ES-I3 (cell line): Measurements from ENCODE around the gene ACAD8.

ENCODE experiments used
- H3K36me3 ChIP-seq: 2 replicates; pipeline ENCODE4 v1.6.1; 2013; ENCODE audit warnings: mild to moderate bottlenecking, low read length, control low read depth, moderate library complexity; ENCODE audit not compliant: insufficient read depth
- H3K4me1 ChIP-seq: 2 replicates; pipeline ENCODE4 v1.6.1; 2013; ENCODE audit warnings: mild to moderate bottlenecking, control low read depth, low read length; ENCODE audit not compliant: insufficient read depth
- H3K9ac ChIP-seq: 2 replicates; pipeline ENCODE4 v1.6.1; 2013; ENCODE audit warnings: low read depth, mild to moderate bottlenecking, low read length, moderate library complexity
- H3K9me3 ChIP-seq: 2 replicates; pipeline ENCODE4 v1.6.1; 2013; ENCODE audit warnings: mild to moderate bottlenecking, low read length, moderate library complexity; ENCODE audit not compliant: control insufficient read depth, insufficient read depth

The ACAD8 gene

GRCh38 chr11:134313379-134313778 lies 60.0 kb downstream of the ACAD8 start:
- H3K9ac ChIP-seq = no peak overlapping the region
- H3K4me1 ChIP-seq = no peaks in the 10 kb centered on the region
- no peaks in the 10 kb centered on the region for H3K9me3 ChIP-seq
- H3K36me3 ChIP-seq = no peaks in the 10 kb centered on the region

DNA sequence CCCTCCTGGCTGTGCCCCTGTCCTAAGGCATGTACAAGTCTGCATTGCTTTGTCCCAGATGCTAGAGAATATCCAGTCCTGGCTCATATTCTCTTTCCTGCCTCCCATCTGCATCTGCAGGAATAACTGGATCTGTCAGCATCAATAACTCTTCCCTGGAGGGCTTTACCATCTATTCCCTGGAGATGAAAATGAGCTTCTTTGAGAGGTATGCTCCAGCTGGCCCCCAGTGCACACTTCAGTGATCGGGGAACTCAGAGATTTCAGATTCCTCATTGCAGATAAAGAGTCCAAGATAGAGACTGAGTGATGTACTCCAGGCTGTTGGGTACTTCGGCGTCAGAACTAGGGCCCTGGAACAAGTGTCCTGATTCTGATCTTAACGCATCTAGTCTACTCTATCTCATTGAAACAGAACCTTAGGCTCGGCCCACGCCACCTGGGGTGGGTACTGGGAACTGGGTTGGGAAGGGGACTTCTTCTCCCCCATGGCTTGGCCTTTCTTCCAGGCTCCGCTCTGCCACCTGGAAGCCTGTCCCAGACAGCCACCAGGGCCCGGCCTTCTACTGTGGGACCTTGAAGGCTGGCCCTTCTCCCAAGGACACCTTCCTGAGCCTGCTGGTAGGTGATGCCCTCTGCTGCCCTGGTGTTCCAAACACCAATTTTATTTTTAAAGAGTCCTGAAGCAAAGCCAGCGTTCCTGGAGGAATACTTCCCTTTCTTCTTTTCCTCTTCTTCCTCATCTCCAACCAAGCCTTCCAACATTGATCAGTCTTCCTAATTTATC lies 60.6 kb downstream of the ACAD8 start:
- H3K9me3 ChIP-seq = no peaks in the 10 kb centered on the region
- no peaks in the 10 kb centered on the region for H3K36me3 ChIP-seq
- no peak overlapping the region for H3K9ac ChIP-seq
- H3K4me1 ChIP-seq = no peaks in the 10 kb centered on the region
